ENCODE results near the gene AGRN. TPM values are rescaled to one million over a fixed set of nuclear protein-coding genes. Genes with fewer than 3 reads are reported as not detected.

The AGRN gene
- total RNA-seq, 1 experiment from 2014 or later, result 134 TPM

GRCh38 chr1:1089731-1090423 lies 70.0 kb downstream of the AGRN start:
- POLR2A ChIA-PET, result interaction anchor here (0.9 to 1.3 kb wide), 2 partner anchors 10 to 16 kb away, joined by 3 read pairs; partner anchors contain the start of gene RNF223
- CTCF ChIA-PET, result no interaction called here
- Histone ChIP-seq H3K9me3 (ENCODE audit: control insufficient read depth in 1 of 2, insufficient read depth in 1 of 2, low read depth in 1 of 2, low read length in 2 of 2) (no peaks in the 10 kb centered on the region), H3K4me2 (ENCODE audit: low read length) (no peak overlapping the region), H3K36me3 (ENCODE audit: control insufficient read depth in 1 of 2, insufficient read depth in 2 of 2, low read length in 2 of 2) (no peaks in the 10 kb centered on the region), H3K4me3 (replicated peaks in 1 of 2; ENCODE audit: low read depth in 1 of 2, low read length in 2 of 2) (no peak overlapping the region), H2AFZ (ENCODE audit: low read depth, low read length, poor library complexity, severe bottlenecking) (no peak overlapping the region), H3K27ac (ENCODE audit: low read depth, low read length) (no peak overlapping the region), H4K20me1 (ENCODE audit: insufficient read depth) (no peaks in the 10 kb centered on the region), H3K9ac (ENCODE audit: low read length) (no peak overlapping the region), H3K4me1 (ENCODE audit: control insufficient read depth in 1 of 2, insufficient read depth in 2 of 2, low read length in 2 of 2) (no peaks in the 10 kb centered on the region; a peak in 1 of 4 replicates), H3K79me2 (ENCODE audit: insufficient read depth, low read length) (no peaks in the 10 kb centered on the region), H3K27me3 (ENCODE audit: insufficient read depth, low read length) (no peaks in the 10 kb centered on the region), H3K9me2 (ENCODE audit: insufficient read depth) (no peaks in the 10 kb centered on the region)
- no TSS peak for BruUV-seq (replicated peaks)
- TF ChIP-seq ELF1 (IDR thresholded peaks at IDR 0.05; ENCODE audit: borderline replicate concordance, low read depth), result no peak
- no peak for TF ChIP-seq SIN3A (IDR thresholded peaks at IDR 0.05; ENCODE audit: low read depth)
- no peak for TF ChIP-seq RAD21 (IDR thresholded peaks at IDR 0.05; ENCODE audit: low read depth)
- TF ChIP-seq CBX3 (IDR thresholded peaks at IDR 0.05; ENCODE audit: low read depth), result no peak
- TF ChIP-seq CEBPB (IDR thresholded peaks at IDR 0.05; ENCODE audit: low read depth), result no peak
- TF ChIP-seq SP1 (IDR thresholded peaks at IDR 0.05; ENCODE audit: low read depth), result no peak
- no peak for TF ChIP-seq POLR2A (IDR thresholded peaks at IDR 0.05; ENCODE audit: borderline replicate concordance, extremely low read depth, insufficient read depth, insufficient read length)
- no peak for TF ChIP-seq FOSL1 (IDR thresholded peaks at IDR 0.05; ENCODE audit: low read depth)
- TF ChIP-seq ZNF274 (IDR thresholded peaks at IDR 0.05; ENCODE audit: low read depth, low read length), result no peak
- no peak for TF ChIP-seq YY1 (IDR thresholded peaks at IDR 0.05; ENCODE audit: extremely low read depth, insufficient replicate concordance, low read depth, low read length)
- TF ChIP-seq TCF7L2 (IDR thresholded peaks at IDR 0.05; ENCODE audit: borderline replicate concordance, extremely low read depth, insufficient read depth, insufficient read length), result no peak
- no peak for TF ChIP-seq MAX (IDR thresholded peaks at IDR 0.05)
- no peak for TF ChIP-seq ATF3 (IDR thresholded peaks at IDR 0.05)
- no peak for TF ChIP-seq JUND (IDR thresholded peaks at IDR 0.05)
- no peak for TF ChIP-seq SRF (IDR thresholded peaks at IDR 0.05; ENCODE audit: low read depth)
- no peak for TF ChIP-seq EZH2phosphoT487 (IDR thresholded peaks at IDR 0.05; ENCODE audit: borderline replicate concordance)
- no peak for TF ChIP-seq POLR2AphosphoS5 (IDR thresholded peaks at IDR 0.05; ENCODE audit: low read depth, low read length)
- no peak for TF ChIP-seq REST (IDR thresholded peaks at IDR 0.05; ENCODE audit: low read depth)
- intact Hi-C loops (cut with micrococcal nuclease), result no loop called here
- DNase-seq (ENCODE audit: low read depth, low spot score) (no peak), ATAC-seq (no peak)
- RAD21 ChIA-PET (ENCODE audit: low non-redundant PET in 1 of 2, low total read pairs in 2 of 2, uncharacterized antibody in 2 of 2, unreplicated experiment in 2 of 2), result no interaction called here

All from HCT116 (cell line).